Measurements from ENCODE around the gene RBBP8NL. TPM values are rescaled to one million over a fixed set of nuclear protein-coding genes. Genes with fewer than 3 reads are reported as not detected.

The RBBP8NL gene
- total RNA-seq, 1 experiment from 2014 or later: not detected

GRCh38 chr20:62433658-62434497, 6.5 kb upstream of the RBBP8NL start:
- TF ChIP-seq REST (IDR thresholded peaks at IDR 0.05; ENCODE audit: insufficient read depth in 1 of 2, low read depth in 2 of 2, low read length in 1 of 2) (no peak), POLR2AphosphoS5 (IDR thresholded peaks at IDR 0.05; ENCODE audit: low read depth, low read length) (no peak), TCF7L2 (IDR thresholded peaks at IDR 0.05; ENCODE audit: low read depth, low read length) (no peak)
- Histone ChIP-seq H3K4me3 (ENCODE audit: low read depth in 2 of 2, low read length in 2 of 2) (no peak overlapping the region), H3K4me1 (ENCODE audit: control insufficient read depth, insufficient read depth, low read length) (no peaks in the 10 kb centered on the region), H3K27me3 (ENCODE audit: control insufficient read depth, insufficient read depth, low read length) (no peaks in the 10 kb centered on the region), H3K36me3 (ENCODE audit: control insufficient read depth, insufficient read depth, low read length) (no peaks in the 10 kb centered on the region), H3K27ac (ENCODE audit: low read length) (no peak overlapping the region), H3K9me3 (ENCODE audit: control insufficient read depth, insufficient read depth, low read depth, low read length) (no peaks in the 10 kb centered on the region)
- POLR2A ChIA-PET: no interaction called here
- CTCF ChIA-PET: no interaction called here
- DNase-seq (ENCODE audit: low read depth, low spot score) (no peak), ATAC-seq (no peak)
- BruUV-seq (replicated peaks): no TSS peak
- in situ Hi-C loops (cut with HindIII; ENCODE audit: low pct_unique_long_range_greater_than_20kb, low sequenced_read_pairs): no loop called here
- intact Hi-C loops (cut with micrococcal nuclease; ENCODE audit: unreplicated experiment): no loop called here

- no peaks in the 10 kb centered on the region for H3K9me3 ChIP-seq (ENCODE audit: control insufficient read depth, insufficient read depth, low read depth, low read length)
- CTCF ChIA-PET: interaction anchor here (0.6 kb wide), 1 partner anchor 50 kb away, joined by 3 read pairs; no protein-coding TSS in a partner anchor
- in situ Hi-C loops (cut with HindIII; ENCODE audit: low pct_unique_long_range_greater_than_20kb, low sequenced_read_pairs) (no loop called here), intact Hi-C loops (cut with micrococcal nuclease; ENCODE audit: unreplicated experiment) (no loop called here)
- POLR2A ChIA-PET: no interaction called here
- H3K27ac ChIP-seq (ENCODE audit: low read length): no peak overlapping the region
- H3K4me1 ChIP-seq (ENCODE audit: control insufficient read depth, insufficient read depth, low read length): no peaks in the 10 kb centered on the region
- ATAC-seq: no peak
- H3K36me3 ChIP-seq (ENCODE audit: control insufficient read depth, insufficient read depth, low read length): no peaks in the 10 kb centered on the region
- no peaks in the 10 kb centered on the region for H3K27me3 ChIP-seq (ENCODE audit: control insufficient read depth, insufficient read depth, low read length)
- DNase-seq (ENCODE audit: low read depth, low spot score): no peak
- H3K4me3 ChIP-seq (ENCODE audit: low read depth in 2 of 2, low read length in 2 of 2): no peak overlapping the region
- no TSS peak for BruUV-seq (replicated peaks)
- TF ChIP-seq SIN3A (IDR thresholded peaks at IDR 0.05; ENCODE audit: borderline replicate concordance, insufficient read depth, low read depth, low read length) (no peak), REST (IDR thresholded peaks at IDR 0.05; ENCODE audit: insufficient read depth in 1 of 2, low read depth in 2 of 2, low read length in 1 of 2) (no peak), TCF7L2 (IDR thresholded peaks at IDR 0.05; ENCODE audit: low read depth, low read length) (no peak), CTCF (IDR thresholded peaks at IDR 0.05) (no peak)
Observed at GRCh38 chr20:62430866-62431447, 3.6 kb upstream of the RBBP8NL start.
